Measurements from ENCODE around the gene MYBPH. TPM values are rescaled to one million over a fixed set of nuclear protein-coding genes. Genes with fewer than 3 reads are reported as not detected.

Gene MYBPH
- total and polyA plus RNA-seq, 7 donors: not detected

DNA sequence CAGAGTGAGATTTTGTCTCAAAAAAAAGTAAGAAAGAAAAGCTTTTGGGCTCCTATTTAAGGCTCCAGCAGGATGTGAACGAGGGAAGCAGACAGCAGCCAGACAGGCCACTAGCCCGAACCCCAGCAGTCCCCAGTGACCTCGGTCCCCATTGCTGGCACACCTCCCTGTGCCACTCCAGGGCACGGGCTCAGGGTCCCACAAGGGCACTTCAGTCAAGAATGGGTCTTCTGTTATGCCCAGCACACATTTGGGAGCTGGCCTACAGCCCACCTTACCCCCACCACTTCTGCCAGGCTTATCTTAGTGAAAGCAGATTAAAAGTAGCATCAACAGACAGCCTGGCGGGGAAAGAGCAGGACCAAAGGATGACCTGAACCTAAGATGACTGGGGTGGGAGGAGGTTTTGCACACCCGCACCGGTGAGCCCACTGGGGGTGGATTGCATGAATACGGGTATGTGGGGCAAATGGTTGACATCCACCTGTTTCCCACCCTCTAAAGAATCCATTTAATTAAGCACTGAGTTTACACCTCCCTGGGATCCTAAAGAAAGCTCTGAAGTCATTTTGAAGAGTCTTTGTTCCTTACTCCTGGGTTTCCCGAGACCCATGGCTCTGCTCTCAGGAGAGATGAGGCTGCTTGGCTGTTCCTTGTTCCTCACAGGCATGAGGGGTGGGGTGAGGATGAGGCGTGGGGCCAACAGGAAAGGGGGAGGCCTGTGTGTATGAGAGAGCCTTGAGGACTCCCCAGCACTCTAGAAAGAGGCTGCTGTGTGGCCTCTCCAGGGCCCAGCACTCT is 6.2 kb upstream of the MYBPH start:
- no peaks in the 10 kb centered on the region for H3K9me3 ChIP-seq
- intact Hi-C loops (cut with DNase I): no loop called here
- no peak overlapping the region for H3K27ac ChIP-seq
- no peaks in the 10 kb centered on the region for H3K4me1 ChIP-seq
- no peaks in the 10 kb centered on the region for H3K27me3 ChIP-seq
- TF ChIP-seq POLR2A (IDR thresholded peaks at IDR 0.05) (no peak), CTCF (IDR thresholded peaks at IDR 0.05) (no peak), POLR2AphosphoS5 (IDR thresholded peaks at IDR 0.05) (no peak), EP300 (IDR thresholded peaks at IDR 0.05) (no peak)
- H3K36me3 ChIP-seq: no peaks in the 10 kb centered on the region
- 79 to 80% methylated on average over 10 of the region's 10 CpGs for WGBS, 2 donors
- DNase-seq: no peak
- no peak overlapping the region for H3K4me3 ChIP-seq

DNA sequence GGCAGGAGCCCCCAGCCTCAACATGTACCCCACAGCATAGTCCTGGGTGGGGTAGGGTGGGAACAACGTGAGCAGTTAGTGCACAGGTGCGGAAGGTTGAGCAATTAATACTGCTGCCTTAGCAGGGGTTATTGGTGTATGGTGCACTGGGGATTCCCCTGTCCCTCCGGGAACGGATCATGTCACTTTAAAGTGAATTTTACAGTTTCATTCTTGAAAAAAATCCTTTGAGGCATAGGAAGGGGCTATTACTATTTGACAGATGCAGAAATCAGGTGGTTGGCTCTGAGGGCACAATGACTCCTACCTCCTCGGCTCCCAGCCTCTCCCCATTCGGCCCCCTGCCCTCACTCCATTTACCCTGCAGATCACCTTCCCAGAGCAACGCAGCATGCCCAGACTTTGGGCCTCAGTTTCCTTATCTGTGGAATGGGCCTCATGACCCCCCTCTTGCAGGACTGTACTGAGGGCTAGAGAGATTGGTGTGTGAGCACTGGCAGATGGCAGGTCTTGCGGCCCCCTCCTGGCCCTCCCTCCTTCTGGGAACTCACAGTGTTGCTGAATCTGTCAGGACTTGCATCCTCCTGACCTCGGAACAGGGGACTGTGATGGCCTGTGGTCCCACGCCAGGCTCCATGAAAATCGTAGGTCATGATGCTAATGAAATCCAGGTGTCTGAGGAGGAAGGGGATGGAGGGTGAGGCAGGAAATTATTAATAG is 5.1 kb upstream of the MYBPH start:
- Histone ChIP-seq H3K4me3 (no peak overlapping the region), H3K27me3 (peaks cover 0 to 3% (median 0%) of the 10 kb centered on the region in 3 donors), H3K9me3 (no peaks in the 10 kb centered on the region), H3K36me3 (no peaks in the 10 kb centered on the region), H3K4me1 (no peaks in the 10 kb centered on the region), H3K27ac (no peak overlapping the region)
- TF ChIP-seq POLR2A (IDR thresholded peaks at IDR 0.05): no peak
- no peak for TF ChIP-seq POLR2AphosphoS5 (IDR thresholded peaks at IDR 0.05)
- no peak for TF ChIP-seq CTCF (IDR thresholded peaks at IDR 0.05)
- TF ChIP-seq EP300 (IDR thresholded peaks at IDR 0.05): no peak
- intact Hi-C loops (cut with DNase I): no loop called here
- no peak for DNase-seq
- 67 to 82% methylated on average over 11 of the region's 11 CpGs for WGBS, 2 donors

GRCh38 chr1:203179667-203180005 is 4.0 kb upstream of the MYBPH start:
- Histone ChIP-seq H3K36me3 (no peaks in the 10 kb centered on the region), H3K27me3 (peaks cover 0 to 3% (median 0%) of the 10 kb centered on the region in 3 donors), H3K4me1 (no peaks in the 10 kb centered on the region), H3K27ac (no peak overlapping the region), H3K4me3 (no peak overlapping the region), H3K9me3 (no peaks in the 10 kb centered on the region)
- 91 to 94% methylated on average over 10 of the region's 10 CpGs for WGBS, 2 donors
- intact Hi-C loops (cut with DNase I): no loop called here
- DNase-seq: no peak
- TF ChIP-seq EP300 (IDR thresholded peaks at IDR 0.05): no peak
- TF ChIP-seq CTCF (IDR thresholded peaks at IDR 0.05): no peak
- TF ChIP-seq POLR2A (IDR thresholded peaks at IDR 0.05): no peak
- no peak for TF ChIP-seq POLR2AphosphoS5 (IDR thresholded peaks at IDR 0.05)

- 91% methylated on average over 14 of the region's 14 CpGs for WGBS, 2 donors
- intact Hi-C loops (cut with DNase I): no loop called here
- no peak for DNase-seq
Observed at GRCh38 chr1:203178821-203179666, 3.4 kb upstream of the MYBPH start.

More at GRCh38 chr1:203178821-203179666, 3.4 kb upstream of the MYBPH start:
- TF ChIP-seq EP300 (IDR thresholded peaks at IDR 0.05) (no peak), POLR2AphosphoS5 (IDR thresholded peaks at IDR 0.05) (no peak), POLR2A (IDR thresholded peaks at IDR 0.05) (no peak), CTCF (IDR thresholded peaks at IDR 0.05) (no peak)
- Histone ChIP-seq H3K36me3 (no peaks in the 10 kb centered on the region), H3K4me1 (no peaks in the 10 kb centered on the region), H3K9me3 (no peaks in the 10 kb centered on the region), H3K4me3 (no peak overlapping the region), H3K27me3 (peaks cover 0 to 3% (median 0%) of the 10 kb centered on the region in 3 donors), H3K27ac (no peak overlapping the region)

Data from sigmoid colon (tissue), 7 donors.